HepG2 (cell line): ENCODE measurements around the gene CMTM1. TPM values are rescaled to one million over a fixed set of nuclear protein-coding genes. Genes with fewer than 3 reads are reported as not detected.

Experiments
- AKAP8 ChIP-seq: sonication (generic); formaldehyde crosslinking; IDR thresholded peaks from 2 replicates; pipeline ENCODE4 v1.5.1; 2020; ENCODE audit warnings: mild to moderate bottlenecking, missing genetic modification reagents
- ARNT2 ChIP-seq: sonication (generic); formaldehyde crosslinking; IDR thresholded peaks from 2 replicates; pipeline ENCODE4 v1.8.0; 2022; ENCODE audit warnings: mild to moderate bottlenecking, low read depth, missing genetic modification reagents, moderate library complexity
- ATF4 ChIP-seq, 2 experiments: fragments of 450-650 bp in 1 of 2; sonication (generic) in 1 of 2; formaldehyde crosslinking; IDR thresholded peaks; 2 replicates each; pipeline versions ENCODE4 v1.5.0 to v1.8.0; 2020 to 2022; ENCODE audit warnings: mild to moderate bottlenecking in 1 of 2, missing genetic modification reagents in 1 of 2
- CCAR2 ChIP-seq: fragments of 200-400 bp; formaldehyde crosslinking; optimal IDR thresholded peaks from 2 replicates; pipeline ENCODE3; 2018; ENCODE audit warnings: low read depth, mild to moderate bottlenecking, low read length, moderate library complexity
- ELF1 ChIP-seq: sonication (generic); formaldehyde crosslinking; IDR thresholded peaks from 2 replicates; pipeline ENCODE4 v1.4.0; 2020; ENCODE audit warnings: missing genetic modification reagents
- HIVEP1 ChIP-seq: sonication (generic); formaldehyde crosslinking; IDR thresholded peaks from 2 replicates; pipeline ENCODE4 v1.4.0; 2020; ENCODE audit warnings: mild to moderate bottlenecking, missing genetic modification reagents
- HOMEZ ChIP-seq: IDR thresholded peaks from 2 replicates; pipeline ENCODE4 v1.6.1; 2016; ENCODE audit warnings: low read depth
- MAFF ChIP-seq: IDR thresholded peaks from 2 replicates; pipeline ENCODE4 v1.6.1; 2011; ENCODE audit warnings: low read depth, low read length, improper control_type of control experiment
- NBN ChIP-seq: fragments of 450-650 bp; conservative IDR thresholded peaks from 2 replicates; pipeline ENCODE4 v1.6.1; 2017
- NR2F6 ChIP-seq, 2 experiments: IDR thresholded peaks; 2 replicates each; pipeline ENCODE4 v1.6.1; 2016; ENCODE audit warnings: antibody characterized with exemption in 1 of 2, mild to moderate bottlenecking in 1 of 2
- SMAD3 ChIP-seq: sonication (generic); formaldehyde crosslinking; IDR thresholded peaks from 2 replicates; pipeline ENCODE4 v1.4.0; 2020; ENCODE audit warnings: missing genetic modification reagents
- SMC3 ChIP-seq: IDR thresholded peaks from 2 replicates; pipeline ENCODE4 v1.6.1; 2011; ENCODE audit warnings: low read length, improper control_type of control experiment
- SNAPC2 ChIP-seq: sonication (generic); formaldehyde crosslinking; IDR thresholded peaks from 2 replicates; pipeline ENCODE4 v1.8.1; 2022; ENCODE audit warnings: mild to moderate bottlenecking, missing genetic modification reagents
- SOX13 ChIP-seq, 3 experiments: fragments of 450-650 bp in 1 of 3; sonication (generic) in 1 of 3; formaldehyde crosslinking in 1 of 3; IDR thresholded peaks in 2 of 3; conservative IDR thresholded peaks in 1 of 3; 2 replicates each; pipeline versions ENCODE4 v1.5.0 to v1.6.1; 2016 to 2020; ENCODE audit warnings: antibody characterized with exemption in 1 of 3, mild to moderate bottlenecking in 1 of 3, missing compliant biosample characterization in 1 of 3, missing genetic modification reagents in 1 of 3, moderate library complexity in 1 of 3
- ZBTB21 ChIP-seq: sonication (generic); formaldehyde crosslinking; IDR thresholded peaks from 2 replicates; pipeline ENCODE4 v1.4.0; 2020; ENCODE audit warnings: missing genetic modification reagents
- ZBTB42 ChIP-seq: sonication (generic); formaldehyde crosslinking; IDR thresholded peaks from 2 replicates; pipeline ENCODE4 v1.5.0; 2020; ENCODE audit warnings: mild to moderate bottlenecking, missing genetic modification reagents
- ZBTB46 ChIP-seq: sonication (generic); formaldehyde crosslinking; IDR thresholded peaks from 2 replicates; pipeline ENCODE4 v1.4.0; 2020; ENCODE audit warnings: mild to moderate bottlenecking, missing genetic modification reagents, borderline replicate concordance
- ZNF180 ChIP-seq: sonication (generic); formaldehyde crosslinking; IDR thresholded peaks from 2 replicates; pipeline ENCODE4 v1.4.0; 2020; ENCODE audit warnings: low read depth, missing genetic modification reagents, borderline replicate concordance
- ZNF224 ChIP-seq: sonication (generic); formaldehyde crosslinking; IDR thresholded peaks from 2 replicates; pipeline ENCODE4 v1.5.0; 2020; ENCODE audit warnings: mild to moderate bottlenecking, missing genetic modification reagents
- ZNF234 ChIP-seq: sonication (generic); formaldehyde crosslinking; conservative IDR thresholded peaks from 2 replicates; pipeline ENCODE4 v1.5.1; 2020; ENCODE audit warnings: mild to moderate bottlenecking, missing genetic modification reagents
- ZNF576 ChIP-seq: sonication (generic); formaldehyde crosslinking; IDR thresholded peaks from 2 replicates; pipeline ENCODE4 v1.4.0; 2020; ENCODE audit warnings: mild to moderate bottlenecking, missing genetic modification reagents
- ZNF614 ChIP-seq: IDR thresholded peaks from 2 replicates; pipeline ENCODE4 v1.6.1; 2018; ENCODE audit warnings: missing biosample characterization, missing genetic modification reagents, inconsistent platforms, borderline replicate concordance
- ZNF619 ChIP-seq: sonication (generic); formaldehyde crosslinking; IDR thresholded peaks from 2 replicates; pipeline ENCODE4 v1.4.0; 2020; ENCODE audit warnings: mild to moderate bottlenecking, missing genetic modification reagents
- ZNF784 ChIP-seq: sonication (generic); formaldehyde crosslinking; IDR thresholded peaks from 2 replicates; pipeline ENCODE4 v1.5.1; 2020; ENCODE audit warnings: missing genetic modification reagents, mild to moderate bottlenecking, borderline replicate concordance
- ZSCAN25 ChIP-seq: sonication (generic); formaldehyde crosslinking; IDR thresholded peaks from 2 replicates; pipeline ENCODE4 v1.8.0; 2022; ENCODE audit warnings: mild to moderate bottlenecking, missing genetic modification reagents
- polyA plus RNA-seq, 8 experiments: library from polyadenylated mRNA; depleted of rRNA in 3 of 8; stranded (reverse) in 7 of 8; unstranded in 1 of 8; fragments of >200 nt; fragmentation: Illumina TruSeq in 4 of 8; extraction: Trizol in 4 of 8; gene quantifications; 2 replicates each; pipeline versions ENCODE4 v1.2.1 to v1.2.3, GENCODE V29; 2011 to 2016; ENCODE audit warnings: low read depth in 4 of 8, missing spikeins in 1 of 8, mixed read lengths in 1 of 8; ENCODE audit not compliant: insufficient read depth in 1 of 8
- total RNA-seq, 5 experiments: library from RNA; depleted of rRNA; stranded (reverse); fragments of >200 nt; fragmentation: Illumina TruSeq; extraction: Trizol; gene quantifications; 2 replicates each; pipeline ENCODE4 v1.2.3, GENCODE V29; 2016; ENCODE audit warnings: low read depth in 1 of 5

CMTM1 gene
- total and polyA plus RNA-seq, 2 of the 13 experiments (the other 11 are each of a cell fraction or from before 2014, with no cell fraction given): 1.7 to 2.9 TPM

- TF ChIP-seq HOMEZ (CRISPR knock-in tag) (no peak; the same call in 1 of the 2 replicates), ARNT2 (CRISPR knock-in tag) (no peak), ZNF234 (CRISPR knock-in tag) (no peak), CCAR2 (no peak), ZNF224 (CRISPR knock-in tag) (no peak), NBN (no peak), ZBTB42 (0 out of 2 replicates have a peak, but pooled peaks have one; percentile 39), ZSCAN25 (CRISPR knock-in tag) (peak; percentile 65; the same call in 1 of the 2 replicates), HIVEP1 (no peak), SMC3 (no peak), SOX13 (IDR thresholded peaks at IDR 0.05) (no peak), SOX13 (CRISPR knock-in tag; conservative IDR thresholded peaks at IDR 0.05 in 1 of 2, IDR thresholded peaks at IDR 0.05 in 1 of 2) (no peak), ZNF619 (CRISPR knock-in tag) (peak; percentile 78; the same call in 1 of the 2 replicates), SMAD3 (CRISPR knock-in tag) (no peak), ZNF784 (CRISPR knock-in tag) (peak; percentile 75; the same call in 1 of the 2 replicates), ZBTB46 (CRISPR knock-in tag) (no peak), ZBTB21 (CRISPR knock-in tag) (no peak), ELF1 (CRISPR knock-in tag) (no peak; the same call in none of the 2 replicates), ZNF614 (CRISPR knock-in tag) (no peak), MAFF (no peak), AKAP8 (0 out of 2 replicates have a peak, but pooled peaks have one; percentile 49), NR2F6 (IDR thresholded peaks at IDR 0.05) (no peak), NR2F6 (CRISPR knock-in tag; IDR thresholded peaks at IDR 0.05) (peak; percentile 35; the same call in 1 of the 2 replicates), ATF4 (CRISPR knock-in tag; IDR thresholded peaks at IDR 0.05) (no peak), ZNF180 (CRISPR knock-in tag) (no peak), SNAPC2 (CRISPR knock-in tag) (no peak), ZNF576 (CRISPR knock-in tag) (no peak)
These were observed 37.5 kb downstream of the CMTM1 start (continued) for GRCh38 chr16:66603537-66604375.
